NCI-H69 (cell line): ENCODE results near the gene RNU6-1.
A peak's percentile ranks its signal among the peaks of the same experiment; 100 is the strongest.

Source experiments
- DNase-seq: peaks from one replicate; lab custom pipeline; 2025; lab: John Stamatoyannopoulos, UW

RNU6-1 gene

DNA sequence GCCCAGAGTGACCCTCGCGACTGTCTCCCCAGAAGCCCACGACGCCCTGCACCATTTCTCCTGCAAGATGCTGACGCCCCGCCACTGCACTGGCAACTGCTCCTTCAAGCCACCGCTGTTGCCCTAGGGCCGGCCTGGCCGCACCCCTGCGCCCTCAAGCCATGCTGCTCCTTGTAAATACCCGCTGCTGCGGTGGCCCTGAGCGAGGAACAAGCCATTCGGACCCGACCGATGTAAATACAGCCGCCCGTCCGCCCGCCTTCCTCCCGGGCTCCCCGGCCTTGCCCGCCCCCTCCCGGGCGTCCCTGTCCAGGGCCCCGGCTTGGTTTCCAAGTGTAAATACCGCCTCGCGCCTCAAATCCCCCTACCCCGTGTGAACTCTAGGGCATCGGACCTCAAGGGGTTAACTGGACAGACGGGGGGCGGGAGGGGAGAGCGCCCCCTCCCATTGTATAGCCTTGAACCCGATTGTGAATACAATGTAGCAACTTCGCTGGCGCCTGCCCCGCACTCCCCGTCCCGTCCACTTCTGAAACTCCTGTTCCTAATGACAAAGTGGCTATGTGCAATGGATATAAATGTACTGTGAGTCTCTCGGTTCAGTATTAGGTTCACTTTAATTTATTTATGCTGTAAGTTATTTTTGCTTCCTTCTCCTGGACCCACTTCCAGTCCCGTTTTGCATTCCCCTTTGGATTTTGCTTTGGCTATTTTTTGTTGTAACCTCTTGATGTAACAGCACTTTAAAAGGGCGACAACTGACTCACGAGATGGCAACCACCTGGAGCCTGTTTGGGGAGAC lies 5.9 kb downstream of the RNU6-1 start:
- peak; percentile 68 for DNase-seq

DNA sequence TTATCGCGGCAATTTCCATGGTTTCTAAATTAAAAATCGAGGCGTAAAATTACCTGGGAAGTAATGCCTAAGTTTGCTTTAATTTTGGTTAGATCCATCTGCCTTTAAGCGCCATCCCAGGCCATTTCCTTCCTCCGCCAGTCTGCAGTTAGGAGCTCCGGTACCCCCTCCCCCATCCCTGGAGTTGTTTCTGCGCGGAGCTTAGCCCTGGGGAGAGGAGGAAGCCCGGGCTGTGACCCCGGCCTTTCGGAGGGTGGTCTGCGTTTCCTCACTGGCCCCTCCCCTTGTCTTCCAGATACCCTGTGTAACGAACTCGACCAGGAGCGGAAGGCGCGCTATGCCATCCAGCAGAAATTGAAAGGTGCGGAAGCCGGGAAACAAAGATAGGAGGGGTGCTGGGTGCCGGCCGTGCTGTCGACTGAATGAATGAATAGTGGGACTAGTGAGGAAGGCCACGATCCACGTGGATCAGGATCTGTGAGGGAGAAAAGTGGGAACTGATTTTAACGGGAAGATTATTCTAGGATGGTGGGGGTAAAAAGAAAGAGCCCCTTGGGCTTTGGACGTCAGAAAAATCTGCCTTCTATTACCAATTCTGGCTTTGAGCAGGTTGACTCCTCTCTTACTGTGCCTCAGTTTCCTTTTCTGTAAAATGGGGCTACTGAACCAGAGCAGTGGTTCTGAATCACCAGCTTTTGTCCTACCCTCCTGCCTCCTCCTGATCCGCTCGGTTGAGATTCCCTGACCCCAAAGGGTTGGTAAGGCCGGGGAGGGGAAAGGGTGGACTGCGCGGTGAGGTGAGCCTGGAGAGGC lies 6.7 kb downstream of the RNU6-1 start:
- peak; percentile 66 for DNase-seq

DNA sequence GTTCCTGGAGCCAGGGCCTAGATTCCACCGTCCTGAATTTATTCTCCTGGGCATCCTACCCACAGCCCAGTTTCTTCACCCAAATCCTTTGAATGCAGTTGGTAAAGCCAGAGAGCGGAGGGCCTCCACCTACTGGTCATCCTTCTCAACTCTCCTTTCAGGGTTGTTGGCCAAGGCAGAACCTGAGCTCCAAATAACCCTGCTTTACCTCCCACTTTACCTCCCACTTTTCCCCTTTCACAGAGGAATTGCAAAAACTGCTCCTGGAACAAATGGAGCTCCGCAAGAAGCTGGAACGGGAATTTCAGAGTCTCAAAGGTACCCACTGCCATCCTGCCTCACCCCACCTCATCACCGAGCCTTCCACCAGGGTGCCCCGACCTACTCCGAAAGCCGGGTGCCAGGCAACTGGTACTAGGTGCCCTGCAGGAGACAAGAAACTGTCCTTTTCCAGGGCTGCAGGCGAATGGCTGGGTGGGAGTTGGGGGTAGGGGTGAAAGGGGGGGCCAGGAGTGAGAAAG lies 7.8 kb downstream of the RNU6-1 start:
- peak; percentile 55 for DNase-seq

DNA sequence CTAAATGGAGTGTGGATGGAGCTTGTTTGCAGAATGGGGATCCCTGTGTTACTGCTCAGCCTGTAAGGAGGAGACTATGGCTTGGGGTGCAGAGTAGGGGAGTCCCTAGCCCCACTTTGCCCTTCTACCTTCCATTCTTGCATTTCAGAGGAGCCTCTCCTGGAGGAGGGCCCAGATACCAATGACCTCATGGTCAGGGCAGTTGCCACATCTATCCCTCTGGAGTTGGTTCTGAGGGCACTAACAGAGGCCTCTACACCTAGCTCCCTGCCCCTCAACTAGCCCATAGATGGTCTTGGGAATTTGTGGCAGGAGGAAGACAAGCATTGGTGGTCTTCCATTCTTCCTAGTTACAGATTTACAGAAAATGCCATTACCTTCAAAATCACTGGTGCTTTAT lies 8.5 kb downstream of the RNU6-1 start:
- DNase-seq = no peak

DNA sequence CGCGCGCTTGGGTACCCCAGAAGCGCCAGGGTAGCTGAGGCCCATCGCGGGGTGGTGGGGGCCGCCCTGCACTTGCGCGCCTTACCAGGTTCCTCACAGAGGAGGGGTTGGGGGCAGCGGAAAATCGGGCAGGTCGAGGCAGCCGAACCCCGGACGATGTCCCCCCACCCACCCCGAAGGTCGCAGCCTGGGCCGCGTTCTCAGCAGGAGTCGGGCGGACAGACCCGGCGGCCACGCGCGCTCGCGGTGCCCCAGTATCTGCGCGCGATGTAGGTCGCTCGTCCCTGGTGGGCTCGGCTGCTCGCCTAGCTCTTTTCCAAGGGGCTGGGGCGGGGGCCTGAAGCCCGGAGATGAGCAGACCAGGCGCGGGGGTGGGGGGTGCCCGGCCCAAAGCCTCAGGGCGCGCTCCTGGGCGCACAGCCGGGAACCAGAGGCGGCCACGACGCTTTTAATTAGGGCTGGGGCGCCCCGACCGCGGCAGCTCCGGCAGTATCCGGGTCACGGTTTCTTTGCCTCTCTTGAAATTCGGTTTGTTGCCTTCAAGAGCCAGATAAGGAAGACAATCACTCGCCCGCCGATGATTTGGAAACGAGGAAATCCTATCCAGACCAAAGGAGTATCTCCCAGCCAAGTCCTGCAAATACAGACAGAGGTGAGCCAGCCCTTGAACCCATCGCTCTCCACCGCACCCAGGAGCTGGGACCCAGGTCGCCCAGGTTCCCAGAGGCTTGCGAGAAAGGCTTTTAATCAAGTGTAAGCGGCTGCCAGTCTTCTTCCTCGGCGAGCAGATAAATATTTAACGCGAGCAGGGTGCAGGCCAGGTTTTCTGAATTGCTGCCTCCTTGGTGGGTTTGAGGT lies 10.0 kb downstream of the RNU6-1 start:
- no peak for DNase-seq

DNA sequence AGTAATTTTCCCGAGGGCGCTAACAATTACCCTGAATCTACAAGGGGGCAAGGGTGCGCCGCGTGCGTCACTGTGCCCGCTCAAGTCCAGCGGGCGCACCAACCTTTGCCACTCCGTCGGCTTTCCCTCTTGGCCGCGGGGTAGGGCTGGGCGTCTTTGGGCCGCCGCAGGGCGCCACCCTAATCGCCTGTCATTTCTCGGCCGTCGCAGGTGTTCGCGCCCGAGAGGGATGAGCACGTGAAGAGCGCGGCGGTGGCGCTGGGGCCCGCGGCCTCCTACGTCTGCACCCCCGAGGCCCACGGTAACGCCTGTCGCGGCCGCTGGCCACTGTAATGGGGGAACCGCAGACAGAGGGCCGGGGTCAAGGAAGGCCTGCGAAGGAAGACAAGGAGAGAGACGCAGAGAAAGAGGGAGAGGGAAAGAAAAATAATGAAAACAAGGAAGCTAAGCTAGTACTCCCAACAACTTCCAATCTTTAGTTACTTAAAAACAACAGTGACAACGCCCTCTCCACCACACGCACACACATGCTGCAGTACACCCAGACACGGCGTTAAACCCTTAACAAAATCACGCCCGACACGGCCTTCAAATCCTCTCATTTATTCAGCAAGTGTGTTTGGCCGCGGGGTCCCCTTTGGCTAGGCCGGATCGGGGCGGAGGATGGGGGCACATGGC lies 10.7 kb downstream of the RNU6-1 start:
- no peak for DNase-seq

DNA sequence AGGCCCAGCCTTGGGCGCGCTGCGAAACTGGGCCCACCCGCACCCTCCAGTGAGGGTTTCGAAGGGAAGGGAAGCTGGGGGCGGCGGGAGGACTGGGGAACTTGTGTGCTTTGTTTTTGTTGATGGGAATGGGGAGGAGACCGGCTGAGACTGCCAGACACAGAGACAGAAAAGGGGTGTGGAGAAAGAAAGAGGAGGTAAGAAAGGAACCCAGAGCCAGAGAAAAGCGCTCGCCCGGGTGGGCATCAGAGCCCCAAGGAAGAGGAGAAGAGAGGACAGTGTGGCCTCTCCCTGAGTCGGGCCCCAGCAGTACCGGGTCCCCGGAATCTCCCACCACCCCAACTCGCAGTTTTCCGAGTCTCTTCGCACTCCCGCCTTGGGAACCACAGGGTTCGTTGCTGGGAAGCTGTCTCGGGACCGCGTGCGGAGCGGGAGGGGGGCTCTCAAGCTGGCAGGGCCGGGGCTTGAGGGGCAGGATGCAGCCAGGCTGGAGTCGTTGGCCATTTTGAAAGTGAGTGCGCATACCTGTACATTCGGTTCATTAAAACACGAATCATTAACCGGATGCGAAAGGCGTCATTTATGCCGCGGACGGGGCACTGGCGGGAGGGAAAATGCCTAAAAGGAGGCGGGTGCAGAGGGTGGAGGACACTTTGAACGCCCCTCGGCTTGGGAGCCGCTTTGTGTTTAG lies 11.4 kb downstream of the RNU6-1 start:
- no peak for DNase-seq

DNA sequence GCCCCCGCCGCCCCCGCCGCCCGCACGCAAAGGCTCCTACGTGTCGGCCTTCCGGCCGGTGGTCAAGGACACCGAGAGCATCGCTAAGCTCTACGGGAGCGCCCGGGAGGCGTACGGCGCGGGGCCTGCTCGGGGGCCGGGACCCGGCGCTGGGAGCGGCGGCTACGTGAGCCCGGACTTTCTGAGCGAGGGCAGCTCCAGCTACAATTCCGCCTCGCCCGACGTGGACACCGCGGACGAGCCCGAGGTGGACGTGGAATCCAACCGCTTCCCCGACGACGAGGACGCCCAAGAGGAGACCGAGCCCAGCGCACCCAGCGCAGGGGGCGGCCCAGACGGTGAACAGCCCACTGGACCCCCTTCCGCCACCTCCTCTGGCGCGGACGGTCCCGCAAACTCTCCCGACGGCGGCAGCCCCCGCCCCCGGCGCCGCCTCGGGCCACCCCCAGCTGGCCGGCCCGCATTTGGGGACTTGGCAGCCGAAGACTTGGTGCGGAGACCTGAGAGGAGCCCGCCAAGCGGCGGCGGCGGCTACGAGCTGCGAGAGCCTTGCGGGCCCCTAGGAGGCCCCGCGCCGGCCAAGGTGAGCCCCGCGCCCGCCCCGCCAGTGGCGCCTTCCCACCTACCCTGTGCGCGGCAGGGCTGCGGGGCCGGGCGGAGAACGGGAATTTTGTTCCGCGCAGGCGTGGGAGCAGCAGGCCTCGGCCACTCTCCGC lies 12.1 kb downstream of the RNU6-1 start:
- no peak for DNase-seq

DNA sequence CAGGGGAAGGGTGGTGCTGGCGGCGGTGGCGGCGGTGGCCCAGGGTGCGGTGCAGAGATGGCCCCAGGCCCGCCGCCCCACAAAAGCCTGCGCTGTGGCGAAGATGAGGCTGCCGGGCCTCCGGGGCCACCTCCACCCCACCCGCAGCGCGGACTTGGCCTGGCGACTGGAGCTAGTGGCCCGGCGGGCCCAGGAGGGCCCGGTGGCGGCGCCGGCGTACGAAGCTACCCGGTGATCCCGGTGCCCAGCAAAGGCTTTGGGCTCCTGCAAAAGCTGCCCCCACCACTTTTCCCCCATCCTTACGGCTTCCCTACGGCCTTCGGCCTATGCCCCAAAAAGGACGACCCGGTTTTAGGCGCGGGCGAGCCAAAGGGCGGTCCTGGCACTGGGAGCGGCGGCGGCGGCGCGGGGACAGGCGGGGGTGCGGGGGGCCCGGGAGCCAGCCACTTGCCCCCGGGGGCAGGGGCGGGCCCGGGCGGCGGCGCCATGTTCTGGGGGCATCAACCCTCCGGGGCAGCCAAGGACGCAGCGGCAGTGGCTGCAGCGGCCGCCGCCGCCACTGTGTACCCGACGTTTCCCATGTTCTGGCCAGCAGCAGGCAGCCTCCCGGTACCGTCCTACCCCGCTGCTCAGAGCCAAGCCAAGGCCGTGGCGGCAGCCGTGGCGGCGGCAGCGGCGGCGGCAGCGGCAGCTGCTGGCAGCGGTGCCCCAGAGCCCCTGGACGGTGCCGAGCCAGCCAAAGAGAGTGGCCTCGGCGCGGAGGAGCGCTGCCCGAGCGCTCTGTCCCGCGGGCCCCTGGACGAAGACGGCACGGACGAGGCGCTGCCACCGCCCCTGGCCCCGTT lies 12.9 kb downstream of the RNU6-1 start:
- DNase-seq = no peak

DNA sequence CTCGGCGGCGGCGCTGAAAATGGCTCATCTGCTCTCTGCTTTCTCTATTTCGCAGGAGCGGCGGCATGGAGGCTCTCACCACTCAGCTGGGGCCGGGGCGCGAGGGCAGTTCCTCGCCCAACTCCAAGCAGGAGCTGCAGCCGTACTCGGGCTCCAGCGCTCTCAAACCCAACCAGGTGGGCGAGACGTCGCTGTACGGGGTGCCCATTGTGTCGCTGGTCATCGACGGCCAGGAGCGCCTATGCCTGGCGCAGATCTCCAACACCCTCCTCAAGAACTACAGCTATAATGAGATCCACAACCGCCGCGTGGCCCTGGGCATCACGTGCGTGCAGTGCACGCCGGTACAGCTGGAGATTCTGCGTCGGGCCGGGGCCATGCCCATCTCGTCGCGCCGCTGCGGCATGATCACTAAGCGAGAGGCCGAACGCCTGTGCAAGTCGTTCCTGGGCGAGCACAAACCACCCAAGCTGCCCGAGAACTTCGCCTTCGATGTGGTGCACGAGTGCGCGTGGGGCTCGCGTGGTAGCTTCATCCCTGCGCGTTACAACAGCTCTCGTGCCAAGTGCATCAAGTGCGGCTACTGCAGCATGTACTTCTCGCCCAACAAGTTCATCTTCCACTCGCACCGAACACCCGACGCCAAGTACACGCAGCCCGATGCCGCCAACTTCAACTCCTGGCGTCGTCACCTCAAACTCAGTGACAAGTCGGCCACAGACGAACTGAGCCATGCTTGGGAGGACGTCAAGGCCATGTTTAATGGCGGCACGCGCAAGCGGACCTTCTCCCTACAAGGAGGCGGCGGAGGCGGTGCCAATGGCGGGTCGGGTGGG lies 13.7 kb downstream of the RNU6-1 start:
- no peak for DNase-seq

DNA sequence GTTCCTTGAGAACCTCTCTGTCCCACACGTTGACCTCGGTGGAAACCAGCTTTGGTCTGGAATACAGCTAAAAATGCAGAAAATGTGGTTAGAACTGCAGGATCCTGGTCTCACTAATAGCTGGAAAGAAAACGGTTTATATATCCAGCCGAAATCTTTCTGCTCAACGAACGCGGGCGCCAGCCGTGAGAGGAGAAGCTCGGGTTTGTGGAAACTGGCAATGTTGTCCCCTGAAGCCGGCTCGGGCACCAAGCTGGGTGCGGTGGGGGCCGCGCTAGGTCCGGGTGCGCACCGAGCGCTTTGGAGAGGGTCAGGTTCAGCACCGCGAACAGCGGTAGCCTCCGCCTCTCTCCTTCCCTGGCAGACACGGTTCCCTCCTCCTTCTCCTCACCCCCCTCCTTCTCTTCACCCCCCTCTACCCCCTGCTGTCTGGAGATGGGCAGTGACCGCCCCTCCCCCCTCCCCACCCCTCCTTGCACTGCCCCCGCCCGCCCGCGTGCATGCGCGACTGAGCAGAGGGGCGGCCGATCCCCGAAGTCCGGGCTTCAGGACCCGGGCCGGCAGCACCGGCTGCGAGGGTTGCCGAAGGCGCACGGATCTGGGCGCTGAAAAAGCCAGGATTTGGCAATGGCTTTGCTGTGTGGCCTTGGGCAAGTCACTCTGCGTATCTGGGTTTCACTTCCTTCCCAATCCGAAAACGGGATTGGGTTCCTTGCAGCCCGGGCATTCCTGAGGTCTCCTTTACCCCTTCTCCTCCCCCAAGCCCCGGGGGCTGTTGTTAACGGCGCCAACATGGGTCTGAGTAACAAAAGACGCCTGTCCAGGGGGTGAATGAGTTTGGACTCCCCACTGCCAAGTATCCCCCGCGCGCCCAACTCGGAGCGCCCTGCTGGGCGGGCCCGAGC lies 14.6 kb downstream of the RNU6-1 start, which contains the start of gene SKOR1:
Gene SKOR1 (plus strand): TSS at position 534 of the 905 bp plus-strand sequence. CDS start 94 bp downstream, at position 628.
- peak; percentile 39 for DNase-seq

DNA sequence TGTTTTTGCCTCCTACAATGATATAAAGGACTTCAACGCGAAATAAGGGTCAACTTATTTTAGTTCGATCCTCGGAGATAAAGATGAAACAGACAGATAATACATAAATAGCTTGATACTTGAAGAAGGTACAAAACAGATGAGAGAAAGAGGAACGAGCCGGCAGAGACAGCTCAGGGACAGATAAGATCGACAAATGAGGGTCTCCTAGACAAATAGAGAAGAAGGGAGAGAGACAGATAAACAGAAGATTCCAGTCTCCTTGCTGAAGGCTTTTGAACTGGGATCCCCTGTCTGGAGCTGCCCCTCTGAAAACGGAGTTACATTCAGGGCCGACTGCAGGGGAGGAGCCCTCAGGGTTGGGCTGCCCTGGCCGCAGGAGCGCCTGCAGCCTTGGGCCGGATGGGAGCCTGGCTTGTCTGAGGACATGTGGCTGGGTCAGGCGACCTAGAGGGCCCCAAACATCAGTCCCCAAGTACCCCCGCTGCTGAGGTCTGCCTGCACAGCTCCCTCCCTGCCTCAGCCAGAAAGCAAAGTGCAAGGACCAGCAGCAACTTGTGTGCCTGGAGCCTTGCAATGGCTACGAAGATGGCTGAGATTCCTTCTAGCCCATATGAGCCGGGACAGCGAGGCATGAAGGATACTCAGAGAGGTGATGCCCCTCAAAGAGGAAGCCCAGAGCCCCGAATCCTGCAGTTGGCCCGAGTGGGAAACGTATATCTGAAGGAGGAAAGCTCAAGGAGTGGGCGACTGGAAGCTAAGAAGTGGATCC lies 15.5 kb downstream of the RNU6-1 start:
- DNase-seq = no peak

DNA sequence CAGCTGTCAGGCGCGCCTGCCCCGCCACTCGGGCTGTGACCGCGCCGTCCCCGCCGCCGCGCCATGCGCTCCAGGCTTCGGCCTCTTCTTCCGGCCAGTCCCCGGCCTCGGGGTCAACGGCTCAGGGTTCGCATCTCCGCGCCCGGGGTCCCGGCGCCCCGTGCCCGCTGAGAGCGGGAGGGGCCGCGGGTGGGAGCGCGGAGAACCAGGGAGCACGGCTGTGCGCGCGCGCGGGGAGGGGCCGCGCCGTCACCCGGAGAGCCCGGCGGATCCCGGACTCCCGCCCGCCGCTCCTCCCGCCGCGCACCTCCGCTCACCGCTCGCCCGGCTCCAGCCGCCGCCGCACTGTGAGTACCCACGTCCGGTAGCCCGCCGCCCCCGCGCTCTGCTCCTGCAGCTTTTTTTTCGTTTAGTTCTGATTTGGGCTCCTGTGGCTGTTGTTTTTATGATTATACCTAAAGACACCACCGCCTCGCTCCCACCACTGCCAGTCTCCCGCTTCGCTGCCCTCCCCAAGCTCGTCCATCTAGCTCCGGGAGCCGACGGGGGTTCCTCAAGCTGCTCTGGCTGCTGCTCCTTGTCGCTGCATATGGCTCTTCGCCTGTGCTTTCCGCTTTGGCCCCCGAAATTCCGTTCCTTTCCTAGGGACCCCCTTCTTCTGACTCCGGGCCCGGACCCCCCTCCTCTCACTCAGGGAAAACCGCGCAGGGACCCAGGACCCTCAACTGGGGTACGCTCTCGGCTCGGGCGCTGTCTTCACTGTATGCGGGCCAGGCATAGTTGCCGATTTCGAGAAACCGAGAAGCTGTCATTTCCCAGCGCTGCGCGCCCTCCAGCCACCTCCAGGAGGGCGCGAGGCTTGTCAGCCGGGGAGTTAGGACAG lies 16.3 kb downstream of the RNU6-1 start:
- DNase-seq = peak; percentile 63

DNA sequence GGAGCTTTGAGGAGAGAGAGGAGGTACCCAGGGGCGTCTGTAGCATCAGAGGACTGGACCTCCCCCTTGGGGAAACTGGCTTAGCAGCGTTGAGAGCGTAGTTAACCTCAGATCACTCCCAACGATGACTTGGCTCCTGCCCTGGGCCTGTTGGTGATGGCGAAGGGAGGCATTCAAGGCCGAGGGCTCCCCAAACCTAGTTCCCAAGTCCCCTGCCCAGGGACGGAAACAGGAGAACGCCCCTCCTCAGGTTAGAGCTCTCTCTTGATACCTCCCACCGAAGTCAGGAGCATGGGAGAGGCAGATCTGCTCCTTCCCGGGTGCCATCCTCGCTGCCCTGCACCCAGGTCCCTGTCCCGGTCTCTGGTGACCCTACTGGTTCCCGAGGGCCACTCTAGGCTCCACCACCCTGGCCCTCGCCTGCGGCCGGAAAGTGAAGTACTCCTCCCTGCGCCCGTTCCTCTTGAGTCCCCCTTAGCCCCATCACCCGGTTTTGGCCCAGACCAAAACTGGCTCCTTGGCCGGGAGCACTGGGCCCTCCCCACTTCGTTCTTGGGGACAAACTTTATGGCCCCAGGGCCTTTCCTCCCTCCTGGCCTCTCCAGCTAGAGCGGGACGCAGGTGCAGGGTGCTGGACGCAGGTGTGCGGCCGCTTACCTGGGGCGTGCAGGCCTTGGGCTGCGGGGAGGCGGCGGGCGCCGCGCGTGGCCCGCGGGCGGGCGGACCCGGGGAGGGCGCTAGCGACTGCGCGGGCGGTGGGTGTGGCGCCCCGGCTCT lies 17.1 kb downstream of the RNU6-1 start:
- DNase-seq = peak; percentile 53
